Stromal cell of bone marrow (primary cell): ENCODE measurements around the gene APLNR.
A peak's percentile ranks its signal among the peaks of the same experiment; 100 is the strongest.
"Not testable (repeated sequence)": the region's sequence is repeated elsewhere in the genome, so short reads cannot be mapped to it uniquely, and the experiment has no call there.

Source experiments
- DNase-seq: peaks from one replicate; pipeline ENCODE4 v3.0.0-alpha.2; 2012; ENCODE audit warnings: low read depth

The APLNR gene

DNA sequence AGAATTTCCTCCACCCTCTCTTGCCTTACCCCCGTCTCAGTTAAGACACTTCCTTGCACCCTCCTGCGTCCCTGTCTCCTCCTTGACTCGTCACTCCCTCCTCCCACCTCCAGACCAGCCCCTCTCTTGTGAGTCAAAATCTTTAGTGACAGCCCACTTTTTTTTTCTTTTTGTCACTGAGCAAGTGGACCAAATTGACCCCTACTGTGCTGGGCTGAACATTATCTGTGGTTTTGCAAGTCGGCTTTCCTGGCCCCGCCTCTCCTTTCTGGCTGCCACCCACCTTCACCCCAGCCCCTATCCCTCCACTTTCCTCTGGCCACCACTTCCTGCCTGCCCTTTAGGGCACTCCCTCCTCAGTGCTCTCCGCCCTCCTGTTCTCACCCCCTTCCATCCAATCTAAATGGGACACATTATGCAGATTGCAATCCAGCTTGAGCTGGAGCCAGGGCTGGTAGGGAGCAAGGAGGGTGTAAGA is at the start of gene APLNR:
TSS of gene APLNR (minus strand) at position 47 of the 478 bp plus-strand sequence. CDS start 246 bp downstream, outside the sequence.
- no peak for DNase-seq

DNA sequence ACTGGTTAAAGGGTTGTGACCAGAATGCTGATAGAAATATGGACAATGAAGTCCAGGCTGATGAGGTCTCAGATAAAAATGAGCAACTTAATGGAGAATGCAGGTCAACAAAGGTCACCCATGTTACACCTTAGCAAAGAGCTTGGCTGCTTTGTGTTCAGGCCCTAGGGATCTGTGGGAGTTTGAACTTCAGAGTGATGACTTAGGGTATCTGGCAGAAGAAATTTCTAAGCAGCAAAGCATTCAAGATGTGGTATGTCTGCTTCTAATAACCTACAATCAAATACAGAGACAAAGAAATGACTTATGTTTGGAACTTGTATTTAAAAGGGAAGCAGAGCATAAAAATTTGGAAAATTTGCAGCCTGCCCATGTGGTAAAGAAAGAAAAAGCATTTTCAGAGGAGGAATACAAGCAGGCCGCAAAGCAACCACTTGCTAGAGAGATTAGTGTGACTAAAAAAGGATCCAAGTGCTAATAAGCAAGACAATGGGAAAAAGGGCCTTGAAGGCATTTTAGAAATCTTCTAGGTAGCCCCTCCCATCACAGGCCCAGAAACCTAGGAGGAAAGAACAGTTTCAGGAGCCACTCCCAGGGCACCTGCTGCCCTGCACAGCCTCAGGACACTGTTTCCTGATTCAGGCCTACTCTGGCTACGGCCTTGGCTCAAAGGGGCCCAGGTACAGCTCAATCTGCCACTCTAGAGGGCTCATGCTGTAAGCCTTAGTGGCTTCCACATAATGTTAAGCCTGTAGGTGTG is 46.4 kb upstream of the APLNR start:
- no peak for DNase-seq

DNA sequence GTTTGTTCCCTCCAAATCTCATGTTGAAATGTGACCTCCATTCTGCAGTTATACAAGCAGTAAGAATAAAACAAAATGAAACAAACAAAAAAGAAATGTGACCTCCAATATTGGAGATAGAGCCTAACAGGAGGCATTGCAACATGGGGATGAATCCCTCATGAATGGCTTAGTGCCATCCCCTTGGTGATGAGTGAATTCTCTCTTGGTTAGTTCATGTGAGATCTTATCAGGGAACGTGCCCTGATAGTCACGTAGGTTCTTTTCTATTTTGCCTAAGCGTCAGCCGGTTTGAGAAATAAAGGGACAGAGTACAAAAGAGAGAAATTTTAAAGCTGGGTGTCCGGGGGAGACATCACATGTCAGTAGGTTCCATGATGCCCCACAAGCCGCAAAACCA is 44.5 kb upstream of the APLNR start:
- not testable (repeated sequence) for DNase-seq

DNA sequence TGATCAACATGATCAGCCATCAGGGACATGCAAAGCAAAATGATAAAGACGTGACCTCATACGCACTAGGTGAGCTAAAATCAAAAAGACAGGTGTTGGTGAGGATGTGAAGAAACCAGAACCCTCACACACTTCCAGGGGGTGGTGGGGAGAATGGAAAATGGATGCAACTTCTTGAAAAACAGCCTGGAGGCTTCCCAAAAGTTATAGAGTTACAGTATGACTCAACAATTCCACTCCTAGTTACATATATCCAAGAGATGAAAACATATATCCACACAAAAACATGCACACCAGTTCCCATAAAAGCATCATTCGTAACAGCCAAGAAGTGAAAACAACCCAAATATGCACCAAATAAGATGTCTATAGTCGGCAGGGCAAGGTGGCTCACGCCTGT is 42.1 kb upstream of the APLNR start:
- DNase-seq = peak; percentile 36

GRCh38 chr11:57278721-57279095 is 41.7 kb upstream of the APLNR start:
- no peak for DNase-seq

DNA sequence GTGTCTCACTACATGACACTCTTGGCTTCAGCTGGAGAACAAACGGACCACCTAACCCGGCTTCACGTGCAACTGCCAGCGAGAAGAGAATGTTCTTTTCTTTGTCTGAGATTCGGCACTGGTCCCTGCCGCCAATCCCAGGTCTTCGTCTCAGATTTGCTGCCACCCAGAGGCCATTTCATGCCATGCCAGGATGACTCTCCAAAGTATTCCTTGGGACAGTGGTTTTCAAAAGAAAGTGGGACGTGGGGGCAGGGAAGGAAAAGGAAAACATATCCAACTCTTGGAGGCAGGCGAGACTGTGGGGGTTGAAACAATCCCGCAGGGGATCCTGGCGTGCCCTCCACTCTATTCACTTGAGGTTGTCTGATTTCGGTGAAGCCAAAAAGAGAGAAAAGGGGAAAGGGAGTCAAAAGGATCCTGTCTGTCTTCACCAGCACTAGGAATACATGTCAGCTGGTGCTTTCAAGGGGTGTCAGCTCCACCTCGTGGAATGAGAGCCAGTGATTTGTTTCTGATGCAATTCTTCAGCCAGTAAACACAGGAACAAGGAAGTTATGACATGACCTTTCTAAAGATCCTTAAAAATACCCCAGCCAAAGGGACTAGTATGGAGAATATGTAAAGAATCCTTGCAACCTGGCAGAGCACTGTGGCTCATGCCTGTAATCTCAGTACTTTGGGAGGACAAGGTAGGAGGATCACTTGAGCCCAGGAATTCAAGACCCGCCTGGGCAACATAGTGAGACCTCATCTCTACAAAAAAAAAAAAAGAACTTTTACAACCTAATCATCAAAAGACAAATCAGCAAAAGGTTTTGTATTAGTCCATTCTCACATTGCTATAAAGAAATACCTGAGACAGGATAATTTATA is 41.0 kb upstream of the APLNR start:
- DNase-seq = peak; percentile 68

DNA sequence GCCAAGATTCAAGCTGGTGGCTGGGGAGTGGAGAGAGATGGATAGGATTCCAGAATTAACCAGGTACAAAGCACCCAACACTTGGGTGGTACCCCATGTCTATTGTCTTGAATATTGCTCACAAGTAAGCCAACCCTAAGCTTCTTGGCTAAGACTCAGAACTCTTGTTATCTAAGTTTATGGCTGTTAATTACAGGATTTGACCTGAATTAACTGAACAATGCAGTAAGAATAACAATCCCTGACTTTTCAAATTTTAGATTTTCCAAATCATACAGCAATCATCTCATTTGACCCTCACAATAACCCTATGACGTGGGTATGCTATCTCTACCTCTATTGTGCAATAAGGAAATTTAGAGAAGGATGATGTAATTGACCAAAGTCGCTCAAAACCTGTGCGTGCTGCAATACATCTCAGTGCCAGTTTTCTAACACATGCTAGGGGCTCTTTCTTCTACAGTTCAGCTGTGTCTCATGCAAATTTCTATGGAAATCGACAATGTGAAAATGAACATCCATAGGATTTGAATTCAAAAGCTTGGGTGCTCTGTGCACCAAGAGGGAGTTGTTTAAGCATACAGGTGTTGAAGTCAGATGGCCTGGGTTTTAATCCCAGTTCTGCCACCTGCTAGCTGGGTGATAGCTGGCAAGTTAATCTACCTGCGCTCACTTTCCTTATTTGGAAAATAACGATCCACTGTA is 40.1 kb upstream of the APLNR start:
- no peak for DNase-seq

DNA sequence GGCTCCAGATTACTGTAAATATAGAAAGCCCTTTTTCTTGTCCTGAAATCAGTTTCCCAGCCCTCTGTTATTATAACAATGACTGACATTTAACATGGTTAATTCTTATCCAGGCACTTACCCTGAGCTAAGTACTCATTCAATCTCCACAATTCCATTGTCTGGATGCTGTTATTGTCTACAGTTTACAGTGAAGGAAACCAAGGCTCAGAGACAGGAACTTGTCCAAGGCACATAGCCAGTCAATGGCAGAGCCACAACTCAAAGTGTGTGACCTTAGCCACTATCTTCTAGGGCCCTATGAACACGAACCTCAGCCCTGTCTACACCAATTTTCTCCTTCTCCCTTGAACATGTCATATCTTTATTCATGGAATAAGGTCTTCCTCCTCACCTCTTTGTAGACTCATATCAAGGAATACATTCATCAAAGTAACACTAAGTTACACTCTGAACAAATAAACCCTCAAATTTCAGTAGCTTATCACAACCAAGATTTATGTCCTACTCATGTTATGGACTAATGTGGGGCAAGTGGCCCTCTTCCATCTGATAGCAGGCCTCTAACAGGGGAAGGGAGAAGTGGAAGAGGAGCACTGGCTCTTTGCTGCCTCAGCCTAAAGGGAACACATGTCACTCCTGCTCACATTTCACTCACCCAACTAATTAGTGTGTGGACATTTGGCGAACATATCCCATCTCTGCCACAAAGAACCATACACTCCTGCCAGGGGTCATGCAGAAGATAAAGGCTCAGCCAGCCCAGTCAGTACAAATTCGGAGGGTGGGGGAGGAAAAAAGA is 39.3 kb upstream of the APLNR start:
- no peak for DNase-seq

DNA sequence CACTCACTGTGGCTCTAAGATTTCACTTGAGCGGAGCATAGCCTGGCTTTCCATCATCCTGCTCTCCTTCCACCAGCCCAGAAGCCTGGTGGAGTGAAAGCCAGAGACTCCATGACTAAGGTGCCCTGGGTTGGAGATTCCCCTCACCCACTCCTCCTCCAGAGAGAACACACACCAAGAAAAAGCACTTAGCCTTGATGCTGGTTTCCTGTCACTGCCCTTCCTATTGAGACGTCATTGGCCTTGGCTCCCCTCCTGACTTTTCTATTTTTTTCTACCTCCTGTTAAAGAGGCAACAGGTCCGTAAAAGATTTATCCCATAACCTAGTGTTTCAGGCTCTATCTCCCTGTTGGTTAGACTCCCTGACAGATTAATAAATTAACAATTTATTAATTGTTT is 38.5 kb upstream of the APLNR start:
- DNase-seq = no peak

DNA sequence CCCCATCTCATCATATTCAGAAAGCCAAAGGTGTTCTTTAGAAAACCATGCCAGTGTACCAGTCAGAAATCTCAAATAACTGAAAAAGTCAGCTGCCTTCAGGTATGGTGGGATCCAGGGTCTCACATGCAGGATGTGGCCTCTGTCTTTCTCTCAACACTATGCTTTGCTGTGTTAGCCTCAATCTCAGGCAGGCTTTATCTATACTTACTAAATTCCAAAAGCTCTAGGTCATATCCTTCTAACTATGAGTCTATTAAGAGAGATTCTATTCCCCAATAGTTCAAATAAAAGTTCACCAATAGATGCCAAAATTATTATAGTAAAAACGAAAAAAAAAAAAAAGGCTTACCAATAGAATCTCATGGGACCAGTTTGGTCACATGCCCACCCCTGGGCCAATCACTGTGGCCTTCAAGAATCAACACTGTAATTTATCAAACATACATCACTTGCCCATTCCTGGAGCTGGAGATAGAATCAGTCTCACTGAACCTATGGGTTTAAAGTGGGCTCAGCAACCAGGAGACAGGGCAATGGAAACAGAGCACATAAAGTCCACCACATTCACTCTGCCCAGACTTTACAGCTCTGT is 38.0 kb upstream of the APLNR start:
- no peak for DNase-seq

- DNase-seq = no peak
These were observed 36.5 kb upstream of the APLNR start for GRCh38 chr11:57273448-57274058.

DNA sequence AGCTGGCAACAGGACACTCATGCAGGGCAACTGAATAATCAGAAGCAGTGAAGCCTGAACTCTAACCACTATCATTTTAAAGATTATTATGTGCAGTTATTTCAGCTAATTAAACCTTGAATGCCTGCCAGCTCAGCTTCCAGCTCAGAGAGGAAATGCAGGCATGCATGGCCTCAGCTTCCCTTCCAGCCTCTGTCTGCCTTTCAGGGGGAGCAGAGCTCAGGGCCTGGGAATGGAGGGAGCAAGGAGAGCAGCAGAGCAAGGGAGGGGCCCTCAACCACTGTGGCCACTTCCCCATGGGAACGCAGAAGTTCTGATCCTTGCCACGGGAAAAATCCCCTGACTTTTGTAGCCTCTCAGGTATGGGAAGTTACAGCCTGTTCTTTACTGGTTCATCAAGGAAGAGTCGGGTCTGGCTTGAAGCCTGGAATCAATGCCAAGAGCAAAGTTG is 32.5 kb upstream of the APLNR start:
- DNase-seq = no peak

- DNase-seq = no peak
These were observed 29.1 kb upstream of the APLNR start for GRCh38 chr11:57266157-57266556.

- no peak for DNase-seq
These were observed 26.3 kb upstream of the APLNR start for GRCh38 chr11:57263351-57263750.

- DNase-seq = no peak
These were observed 25.1 kb upstream of the APLNR start for GRCh38 chr11:57262157-57262556.

- no peak for DNase-seq
These were observed 24.1 kb upstream of the APLNR start for GRCh38 chr11:57260937-57261783.

DNA sequence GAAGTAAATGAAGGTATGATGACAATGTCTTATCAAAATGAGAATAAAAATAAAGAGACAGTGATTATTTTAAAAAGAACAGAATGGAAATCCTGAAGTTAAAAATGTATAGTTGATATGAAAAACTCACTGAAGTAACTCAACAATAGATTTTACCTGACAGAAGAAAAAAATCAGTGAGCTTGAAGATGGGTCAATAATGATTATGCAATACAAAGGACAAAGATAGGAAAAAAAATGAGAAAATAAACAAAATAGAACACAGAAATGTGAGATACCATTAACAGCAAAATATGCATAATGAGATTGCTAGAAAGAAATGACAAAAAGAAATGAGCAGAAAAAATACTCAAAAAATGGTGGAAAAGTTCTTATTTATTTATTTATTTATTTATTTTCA is 19.1 kb upstream of the APLNR start:
- no peak for DNase-seq

DNA sequence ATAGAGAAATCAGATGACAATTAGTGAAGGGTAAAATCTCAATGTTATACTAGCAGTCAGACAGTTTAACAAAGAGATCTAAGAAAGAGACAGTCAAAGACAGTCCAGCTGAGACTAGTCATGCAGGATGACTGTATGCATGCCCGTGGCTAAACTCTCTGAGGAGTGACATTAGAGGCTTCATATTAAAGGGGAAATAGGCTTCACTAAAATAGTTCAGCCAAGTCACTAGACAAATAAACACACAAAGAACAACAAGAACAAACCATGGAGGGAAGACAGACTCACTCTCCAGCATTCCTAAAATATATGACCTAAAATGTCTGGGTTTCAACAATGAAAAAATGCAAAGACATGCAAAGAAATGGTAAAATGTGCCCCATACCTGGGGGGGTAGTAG is 18.6 kb upstream of the APLNR start:
- DNase-seq = peak; percentile 33

- DNase-seq = no peak
These were observed 17.6 kb upstream of the APLNR start for GRCh38 chr11:57254631-57255030.
